Measurements from ENCODE around the gene SLC6A5.
A peak's percentile ranks its signal among the peaks of the same experiment; 100 is the strongest.

The SLC6A5 gene

GRCh38 chr11:20596205-20597153 is 2.9 kb upstream of the SLC6A5 start:
- DNase-seq (ENCODE audit: low read depth) = no peak

GRCh38 chr11:20597154-20597679 is 2.2 kb upstream of the SLC6A5 start:
- DNase-seq (ENCODE audit: low read depth) = no peak

GRCh38 chr11:20597680-20598484 is 1.5 kb upstream of the SLC6A5 start:
- DNase-seq (ENCODE audit: low read depth) = no peak

GRCh38 chr11:20598492-20598891 is 916 bp upstream of the SLC6A5 start:
- DNase-seq (ENCODE audit: low read depth) = no peak

GRCh38 chr11:20600020-20600346 is 575 bp downstream of the SLC6A5 start:
- DNase-seq (ENCODE audit: low read depth) = no peak

- no peak for DNase-seq (ENCODE audit: low read depth)
Measured at GRCh38 chr11:20600551-20600950, 1.1 kb downstream of the SLC6A5 start.

GRCh38 chr11:20601221-20601914 is 2.0 kb downstream of the SLC6A5 start:
- no peak for DNase-seq (ENCODE audit: low read depth)

GRCh38 chr11:20604295-20604803 is 4.9 kb downstream of the SLC6A5 start:
- DNase-seq (ENCODE audit: low read depth) = no peak

GRCh38 chr11:20604864-20605601 is 5.6 kb downstream of the SLC6A5 start:
- DNase-seq (ENCODE audit: low read depth) = no peak

GRCh38 chr11:20605602-20606091 is 6.2 kb downstream of the SLC6A5 start:
- DNase-seq (ENCODE audit: low read depth) = no peak

GRCh38 chr11:20608934-20609333 is 9.5 kb downstream of the SLC6A5 start:
- no peak for DNase-seq (ENCODE audit: low read depth)

- DNase-seq (ENCODE audit: low read depth) = peak; percentile 21
Measured at GRCh38 chr11:20609727-20610707, 10.6 kb downstream of the SLC6A5 start.

GRCh38 chr11:20610825-20611224 is 11.4 kb downstream of the SLC6A5 start:
- no peak for DNase-seq (ENCODE audit: low read depth)

- no peak for DNase-seq (ENCODE audit: low read depth)
Measured at GRCh38 chr11:20611445-20611844, 12.0 kb downstream of the SLC6A5 start.

- no peak for DNase-seq (ENCODE audit: low read depth)
Measured at GRCh38 chr11:20611892-20612291, 12.5 kb downstream of the SLC6A5 start.

GRCh38 chr11:20612416-20612815 is 13.0 kb downstream of the SLC6A5 start:
- no peak for DNase-seq (ENCODE audit: low read depth)

GRCh38 chr11:20616920-20617319 is 17.5 kb downstream of the SLC6A5 start:
- DNase-seq (ENCODE audit: low read depth) = no peak

- DNase-seq (ENCODE audit: low read depth) = no peak
Measured at GRCh38 chr11:20617346-20618005, 18.1 kb downstream of the SLC6A5 start.

GRCh38 chr11:20618083-20618482 is 18.7 kb downstream of the SLC6A5 start:
- DNase-seq (ENCODE audit: low read depth) = no peak

Measured in stimulated activated CD8-positive, alpha-beta memory T cell treated with anti-CD3 and anti-CD28 coated beads, Interleukin-15, amount 100 ng/mL, for 24 hours (primary cell).